Measurements from ENCODE around the gene NME4. TPM values are rescaled to one million over a fixed set of nuclear protein-coding genes. Genes with fewer than 3 reads are reported as not detected.

NME4 gene
- total RNA-seq, 1 experiment from 2014 or later = 68.2 TPM

DNA sequence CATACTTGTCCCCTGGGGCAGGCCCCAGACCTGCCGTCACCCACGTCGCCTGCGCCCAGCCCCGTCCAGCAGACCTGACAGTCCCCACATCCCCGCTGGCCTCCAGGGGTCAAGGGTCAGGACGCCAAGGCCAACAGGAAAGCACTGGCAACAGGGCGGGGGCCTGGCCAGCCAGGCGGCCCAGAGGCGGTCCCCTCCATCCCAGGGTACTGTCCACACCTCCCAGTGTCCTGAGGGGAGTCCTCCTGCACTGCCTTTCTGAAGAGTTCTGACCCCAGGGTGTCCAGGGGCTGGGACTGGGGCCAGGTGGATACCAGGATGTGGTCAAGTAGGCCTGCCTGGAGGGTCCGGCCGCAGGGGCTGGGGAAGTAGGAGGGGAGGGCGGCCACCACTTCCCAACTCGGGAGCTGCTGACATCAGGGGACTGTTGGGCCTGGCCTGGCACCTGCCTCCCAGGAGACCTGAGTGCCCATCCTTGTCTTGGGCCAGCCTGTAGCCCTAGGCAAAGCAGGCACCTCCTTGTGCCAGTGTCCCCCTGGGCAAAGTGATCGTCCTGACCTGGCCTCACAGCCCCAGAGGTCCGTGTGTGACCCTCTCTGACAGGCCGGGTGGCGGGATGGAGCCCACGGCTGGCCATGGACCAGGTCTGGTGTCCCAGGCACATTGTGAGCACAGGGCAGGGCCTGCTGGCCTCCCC lies 37.8 kb upstream of the NME4 start:
- CTCF ChIA-PET = no interaction called here
- no peaks in the 10 kb centered on the region for H3K4me1 ChIP-seq (ENCODE audit: control insufficient read depth in 1 of 2, insufficient read depth in 2 of 2, low read length in 2 of 2)
- no peaks in the 10 kb centered on the region for H3K27me3 ChIP-seq (ENCODE audit: insufficient read depth, low read length)
- H3K4me2 ChIP-seq (ENCODE audit: low read length) = no peak overlapping the region
- no peak overlapping the region for H3K27ac ChIP-seq (ENCODE audit: low read depth, low read length)
- intact Hi-C loops (cut with micrococcal nuclease) = no loop called here
- no peaks in the 10 kb centered on the region for H3K9me3 ChIP-seq (ENCODE audit: control insufficient read depth in 1 of 2, insufficient read depth in 1 of 2, low read depth in 1 of 2, low read length in 2 of 2)
- no peak for TF ChIP-seq TCF7L2 (IDR thresholded peaks at IDR 0.05; ENCODE audit: borderline replicate concordance, extremely low read depth, insufficient read depth, insufficient read length)
- no peak for TF ChIP-seq POLR2AphosphoS5 (IDR thresholded peaks at IDR 0.05; ENCODE audit: low read depth, low read length)
- no peak for TF ChIP-seq FOSL1 (IDR thresholded peaks at IDR 0.05; ENCODE audit: low read depth)
- TF ChIP-seq SRF (IDR thresholded peaks at IDR 0.05; ENCODE audit: low read depth) = no peak
- no peak for TF ChIP-seq ZNF274 (IDR thresholded peaks at IDR 0.05; ENCODE audit: low read depth, low read length)
- no peak for TF ChIP-seq CEBPB (IDR thresholded peaks at IDR 0.05; ENCODE audit: low read depth)
- no peak for TF ChIP-seq JUND (IDR thresholded peaks at IDR 0.05)
- TF ChIP-seq EGR1 (IDR thresholded peaks at IDR 0.05; ENCODE audit: low read depth) = no peak
- no peak for TF ChIP-seq YY1 (IDR thresholded peaks at IDR 0.05; ENCODE audit: extremely low read depth, insufficient replicate concordance, low read depth, low read length)
- TF ChIP-seq, protein P1, sequence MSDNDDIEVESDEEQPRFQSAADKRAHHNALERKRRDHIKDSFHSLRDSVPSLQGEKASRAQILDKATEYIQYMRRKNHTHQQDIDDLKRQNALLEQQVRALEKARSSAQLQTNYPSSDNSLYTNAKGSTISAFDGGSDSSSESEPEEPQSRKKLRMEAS (IDR thresholded peaks at IDR 0.05) = no peak
- no peak for TF ChIP-seq ZFX (IDR thresholded peaks at IDR 0.05)
- TF ChIP-seq, protein P2, sequence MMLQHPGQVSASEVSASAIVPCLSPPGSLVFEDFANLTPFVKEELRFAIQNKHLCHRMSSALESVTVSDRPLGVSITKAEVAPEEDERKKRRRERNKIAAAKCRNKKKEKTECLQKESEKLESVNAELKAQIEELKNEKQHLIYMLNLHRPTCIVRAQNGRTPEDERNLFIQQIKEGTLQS (IDR thresholded peaks at IDR 0.05) = no peak
- TF ChIP-seq CBX3 (IDR thresholded peaks at IDR 0.05; ENCODE audit: low read depth) = no peak
- POLR2A ChIA-PET = no interaction called here
- no peak for DNase-seq (ENCODE audit: low read depth, low spot score)
- RAD21 ChIA-PET (ENCODE audit: low non-redundant PET in 1 of 2, low total read pairs in 2 of 2, uncharacterized antibody in 2 of 2, unreplicated experiment in 2 of 2) = interaction anchor here in 1 of 2 experiments (0.7 kb wide), 1 partner anchor 140 kb away, joined by 3 read pairs; no protein-coding TSS in a partner anchor
- ATAC-seq = no peak
- H4K20me1 ChIP-seq (ENCODE audit: insufficient read depth) = no peaks in the 10 kb centered on the region
- no peak overlapping the region for H3K4me3 ChIP-seq (replicated peaks in 1 of 2; ENCODE audit: low read depth in 1 of 2, low read length in 2 of 2)
- no peak overlapping the region for H2AFZ ChIP-seq (ENCODE audit: low read depth, low read length, poor library complexity, severe bottlenecking)
- H3K9ac ChIP-seq (ENCODE audit: low read length) = no peak overlapping the region
- H3K36me3 ChIP-seq (ENCODE audit: control insufficient read depth in 1 of 2, insufficient read depth in 2 of 2, low read length in 2 of 2) = no peaks in the 10 kb centered on the region
- H3K79me2 ChIP-seq (ENCODE audit: insufficient read depth, low read length) = no peaks in the 10 kb centered on the region
- no TSS peak for BruUV-seq (replicated peaks)
- no peaks in the 10 kb centered on the region for H3K9me2 ChIP-seq (ENCODE audit: insufficient read depth)

All from HCT116 (cell line).